ENCODE data around the gene RPS18. TPM values are rescaled to one million over a fixed set of nuclear protein-coding genes. Genes with fewer than 3 reads are reported as not detected.

Gene RPS18
- total and polyA plus RNA-seq, 2 of the 13 experiments (the other 11 are each of a cell fraction or from before 2014, with no cell fraction given): 3,896 to 5,806 TPM

DNA sequence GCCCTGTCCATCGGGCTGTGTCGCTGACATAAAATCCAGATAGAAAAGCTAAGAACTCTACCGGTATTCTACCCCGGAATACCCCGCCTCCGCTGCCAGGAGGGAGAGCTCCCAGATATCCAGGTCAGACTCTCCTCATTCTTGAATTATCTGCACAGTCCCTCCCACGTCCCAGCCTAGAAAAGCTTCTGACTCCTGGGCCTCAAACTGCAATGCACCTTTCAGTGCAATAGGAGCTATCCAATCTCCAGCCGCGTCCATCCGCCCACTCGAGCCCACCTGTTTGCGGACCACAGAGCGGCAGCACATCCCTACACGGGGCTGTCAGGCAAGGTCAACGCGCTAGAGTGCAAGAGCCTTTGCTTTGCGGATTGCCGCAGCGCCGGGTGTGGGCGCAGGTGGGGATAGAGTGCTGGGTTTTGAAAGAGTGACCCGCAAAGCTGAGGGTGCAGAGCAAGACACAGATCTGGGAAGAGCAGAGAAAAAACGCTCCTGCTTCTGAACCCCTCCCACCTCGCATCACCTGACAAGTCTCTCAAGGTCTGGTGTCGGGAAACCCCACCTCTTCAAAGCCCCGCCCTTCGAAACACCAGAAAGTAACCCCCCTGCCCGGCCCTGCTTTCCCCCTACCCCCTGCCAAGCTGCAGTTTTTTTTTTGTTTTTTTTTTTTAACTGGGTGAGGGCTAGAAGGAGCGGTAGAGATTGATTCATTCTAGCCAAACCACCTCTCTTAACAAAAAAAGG is 40.7 kb downstream of the RPS18 start (continued):
- TF ChIP-seq, protein P1, sequence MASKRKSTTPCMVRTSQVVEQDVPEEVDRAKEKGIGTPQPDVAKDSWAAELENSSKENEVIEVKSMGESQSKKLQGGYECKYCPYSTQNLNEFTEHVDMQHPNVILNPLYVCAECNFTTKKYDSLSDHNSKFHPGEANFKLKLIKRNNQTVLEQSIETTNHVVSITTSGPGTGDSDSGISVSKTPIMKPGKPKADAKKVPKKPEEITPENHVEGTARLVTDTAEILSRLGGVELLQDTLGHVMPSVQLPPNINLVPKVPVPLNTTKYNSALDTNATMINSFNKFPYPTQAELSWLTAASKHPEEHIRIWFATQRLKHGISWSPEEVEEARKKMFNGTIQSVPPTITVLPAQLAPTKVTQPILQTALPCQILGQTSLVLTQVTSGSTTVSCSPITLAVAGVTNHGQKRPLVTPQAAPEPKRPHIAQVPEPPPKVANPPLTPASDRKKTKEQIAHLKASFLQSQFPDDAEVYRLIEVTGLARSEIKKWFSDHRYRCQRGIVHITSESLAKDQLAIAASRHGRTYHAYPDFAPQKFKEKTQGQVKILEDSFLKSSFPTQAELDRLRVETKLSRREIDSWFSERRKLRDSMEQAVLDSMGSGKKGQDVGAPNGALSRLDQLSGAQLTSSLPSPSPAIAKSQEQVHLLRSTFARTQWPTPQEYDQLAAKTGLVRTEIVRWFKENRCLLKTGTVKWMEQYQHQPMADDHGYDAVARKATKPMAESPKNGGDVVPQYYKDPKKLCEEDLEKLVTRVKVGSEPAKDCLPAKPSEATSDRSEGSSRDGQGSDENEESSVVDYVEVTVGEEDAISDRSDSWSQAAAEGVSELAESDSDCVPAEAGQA (IDR thresholded peaks at IDR 0.05; ENCODE audit: low read depth): no peak
- TF ChIP-seq, protein P1 (CRISPR knock-in tag; IDR thresholded peaks at IDR 0.05; ENCODE audit: borderline replicate concordance): no peak
- TF ChIP-seq, protein P2, sequence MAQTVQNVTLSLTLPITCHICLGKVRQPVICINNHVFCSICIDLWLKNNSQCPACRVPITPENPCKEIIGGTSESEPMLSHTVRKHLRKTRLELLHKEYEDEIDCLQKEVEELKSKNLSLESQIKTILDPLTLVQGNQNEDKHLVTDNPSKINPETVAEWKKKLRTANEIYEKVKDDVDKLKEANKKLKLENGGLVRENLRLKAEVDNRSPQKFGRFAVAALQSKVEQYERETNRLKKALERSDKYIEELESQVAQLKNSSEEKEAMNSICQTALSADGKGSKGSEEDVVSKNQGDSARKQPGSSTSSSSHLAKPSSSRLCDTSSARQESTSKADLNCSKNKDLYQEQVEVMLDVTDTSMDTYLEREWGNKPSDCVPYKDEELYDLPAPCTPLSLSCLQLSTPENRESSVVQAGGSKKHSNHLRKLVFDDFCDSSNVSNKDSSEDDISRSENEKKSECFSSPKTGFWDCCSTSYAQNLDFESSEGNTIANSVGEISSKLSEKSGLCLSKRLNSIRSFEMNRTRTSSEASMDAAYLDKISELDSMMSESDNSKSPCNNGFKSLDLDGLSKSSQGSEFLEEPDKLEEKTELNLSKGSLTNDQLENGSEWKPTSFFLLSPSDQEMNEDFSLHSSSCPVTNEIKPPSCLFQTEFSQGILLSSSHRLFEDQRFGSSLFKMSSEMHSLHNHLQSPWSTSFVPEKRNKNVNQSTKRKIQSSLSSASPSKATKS (CRISPR knock-in tag; IDR thresholded peaks at IDR 0.05): no peak
- TF ChIP-seq CBX5 (CRISPR knock-in tag; IDR thresholded peaks at IDR 0.05; ENCODE audit: borderline replicate concordance) (peak; percentile 39; the same call in 1 of the 2 replicates), ISX (CRISPR knock-in tag; conservative IDR thresholded peaks at IDR 0.05) (no peak), NFKB2 (CRISPR knock-in tag; IDR thresholded peaks at IDR 0.05; ENCODE audit: borderline replicate concordance) (peak; percentile 46; the same call in 1 of the 2 replicates), FOXA1 (IDR thresholded peaks at IDR 0.05) (no peak), FOXA1 (CRISPR knock-in tag; IDR thresholded peaks at IDR 0.05) (peak; percentile 28; the same call in 1 of the 2 replicates), ZNF138 (CRISPR knock-in tag; IDR thresholded peaks at IDR 0.05; ENCODE audit: low read depth) (0 out of 2 replicates have a peak, but pooled peaks have one; percentile 68), ZBTB20 (CRISPR knock-in tag; IDR thresholded peaks at IDR 0.05; ENCODE audit: borderline replicate concordance, low read depth) (no peak), EED (CRISPR knock-in tag; IDR thresholded peaks at IDR 0.05) (peak; percentile 81)
- TF ChIP-seq, protein P3, sequence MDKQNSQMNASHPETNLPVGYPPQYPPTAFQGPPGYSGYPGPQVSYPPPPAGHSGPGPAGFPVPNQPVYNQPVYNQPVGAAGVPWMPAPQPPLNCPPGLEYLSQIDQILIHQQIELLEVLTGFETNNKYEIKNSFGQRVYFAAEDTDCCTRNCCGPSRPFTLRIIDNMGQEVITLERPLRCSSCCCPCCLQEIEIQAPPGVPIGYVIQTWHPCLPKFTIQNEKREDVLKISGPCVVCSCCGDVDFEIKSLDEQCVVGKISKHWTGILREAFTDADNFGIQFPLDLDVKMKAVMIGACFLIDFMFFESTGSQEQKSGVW (CRISPR knock-in tag; IDR thresholded peaks at IDR 0.05; ENCODE audit: borderline replicate concordance): no peak
- TF ChIP-seq, protein P4, sequence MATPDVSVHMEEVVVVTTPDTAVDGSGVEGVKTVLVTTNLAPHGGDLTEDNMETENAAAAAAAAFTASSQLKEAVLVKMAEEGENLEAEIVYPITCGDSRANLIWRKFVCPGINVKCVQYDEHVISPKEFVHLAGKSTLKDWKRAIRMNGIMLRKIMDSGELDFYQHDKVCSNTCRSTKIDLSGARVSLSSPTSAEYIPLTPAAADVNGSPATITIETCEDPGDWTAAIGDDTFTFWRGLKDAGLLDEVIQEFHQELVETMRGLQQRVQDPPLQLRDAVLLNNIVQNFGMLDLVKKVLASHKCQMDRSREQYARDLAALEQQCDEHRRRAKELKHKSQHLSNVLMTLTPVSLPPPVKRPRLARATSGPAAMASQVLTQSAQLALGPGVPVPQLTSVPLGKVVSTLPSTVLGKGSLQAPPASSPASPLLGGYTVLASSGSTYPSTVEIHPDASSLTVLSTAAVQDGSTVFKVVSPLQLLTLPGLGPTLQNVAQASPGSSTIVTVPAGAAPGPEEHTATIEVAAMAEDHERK (CRISPR knock-in tag; IDR thresholded peaks at IDR 0.05; ENCODE audit: low read depth): peak; percentile 17; the same call in 1 of the 2 replicates
- TF ChIP-seq, protein P5, sequence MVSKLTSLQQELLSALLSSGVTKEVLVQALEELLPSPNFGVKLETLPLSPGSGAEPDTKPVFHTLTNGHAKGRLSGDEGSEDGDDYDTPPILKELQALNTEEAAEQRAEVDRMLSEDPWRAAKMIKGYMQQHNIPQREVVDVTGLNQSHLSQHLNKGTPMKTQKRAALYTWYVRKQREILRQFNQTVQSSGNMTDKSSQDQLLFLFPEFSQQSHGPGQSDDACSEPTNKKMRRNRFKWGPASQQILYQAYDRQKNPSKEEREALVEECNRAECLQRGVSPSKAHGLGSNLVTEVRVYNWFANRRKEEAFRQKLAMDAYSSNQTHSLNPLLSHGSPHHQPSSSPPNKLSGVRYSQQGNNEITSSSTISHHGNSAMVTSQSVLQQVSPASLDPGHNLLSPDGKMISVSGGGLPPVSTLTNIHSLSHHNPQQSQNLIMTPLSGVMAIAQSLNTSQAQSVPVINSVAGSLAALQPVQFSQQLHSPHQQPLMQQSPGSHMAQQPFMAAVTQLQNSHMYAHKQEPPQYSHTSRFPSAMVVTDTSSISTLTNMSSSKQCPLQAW (CRISPR knock-in tag; IDR thresholded peaks at IDR 0.05): peak; percentile 71; the same call in 1 of the 2 replicates

Measured in HepG2 (cell line).